Measurements from ENCODE around the gene PRPSAP1. TPM values are rescaled to one million over a fixed set of nuclear protein-coding genes. Genes with fewer than 3 reads are reported as not detected.

PRPSAP1 gene
- total and polyA plus RNA-seq, 2 of the 8 experiments (the other 6 are each of a cell fraction or from before 2014, with no cell fraction given) = 32.0 to 54.2 TPM

DNA sequence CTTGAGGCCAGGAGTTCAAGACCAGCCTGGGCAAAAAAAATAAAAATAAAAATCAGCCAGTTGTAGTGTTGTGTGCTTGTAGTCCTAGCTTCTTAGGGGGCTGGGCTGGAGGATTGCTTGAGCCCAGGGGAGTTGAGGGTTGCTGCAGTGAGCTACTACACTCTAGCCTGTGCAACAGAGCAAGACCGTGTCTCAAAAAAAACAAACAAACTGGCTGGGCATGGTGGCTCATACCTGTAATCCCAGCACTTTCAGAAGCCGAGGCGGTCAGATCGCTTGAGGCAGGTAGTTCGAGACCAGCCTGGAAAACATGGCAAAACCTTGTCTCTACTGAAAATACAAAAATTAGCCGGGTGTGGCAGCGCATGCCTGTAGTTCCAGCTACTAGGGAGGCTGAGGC, 93.5 kb downstream of the PRPSAP1 start:
- Histone ChIP-seq H3K4me3 (ENCODE audit: extremely low read depth in 1 of 4, insufficient read depth in 2 of 4, low read depth in 3 of 4, low read length in 4 of 4) (no peak overlapping the region), H2BK120ac (replicated peaks; ENCODE audit: low read depth, low read length) (no peak overlapping the region), H3K23me2 (ENCODE audit: low read depth, low read length) (no peaks in the 10 kb centered on the region), H4K20me1 (replicated peaks in 1 of 2; ENCODE audit: control insufficient read depth in 1 of 2, insufficient read depth in 2 of 2, low read length in 2 of 2) (no peaks in the 10 kb centered on the region), H3K27ac (ENCODE audit: low read depth, low read length) (no peak overlapping the region), H3K4ac (replicated peaks; ENCODE audit: insufficient read length, low read depth, low read length) (no peak overlapping the region), H3K4me2 (ENCODE audit: insufficient read depth in 1 of 2, low read depth in 2 of 2, low read length in 2 of 2) (no peak overlapping the region), H3K23ac (ENCODE audit: insufficient read length) (no peak overlapping the region), H3K4me1 (replicated peaks in 1 of 4; ENCODE audit: control insufficient read depth in 3 of 4, insufficient read depth in 4 of 4, low read length in 3 of 4) (no peaks in the 10 kb centered on the region; a peak in 1 of 7 replicates), H3K79me1 (ENCODE audit: low read depth, low read length) (no peaks in the 10 kb centered on the region), H3K56ac (replicated peaks; ENCODE audit: insufficient read length, low read depth, low read length) (no peak overlapping the region), H3K27me3 (replicated peaks in 1 of 4; ENCODE audit: control insufficient read depth in 3 of 4, extremely low read depth in 1 of 4, insufficient read depth in 3 of 4, low read length in 3 of 4) (no peaks in the 10 kb centered on the region; a peak in 1 of 7 replicates), H3K36me3 (ENCODE audit: control insufficient read depth in 2 of 4, insufficient read depth in 4 of 4, low read length in 3 of 4) (no peaks in the 10 kb centered on the region), H3K9me3 (ENCODE audit: insufficient read depth in 2 of 2, low read depth in 1 of 2, low read length in 1 of 2) (no peaks in the 10 kb centered on the region; a peak in 1 of 4 replicates), H4K8ac (ENCODE audit: extremely low read depth, insufficient read depth, low read length) (no peak overlapping the region), H4K5ac (ENCODE audit: insufficient read length, low read depth, low read length) (no peak overlapping the region), H3K9ac (replicated peaks in 1 of 4; ENCODE audit: extremely low read depth in 1 of 4, low read depth in 3 of 4, low read length in 3 of 4) (no peak overlapping the region), H2BK5ac (ENCODE audit: low read depth, low read length) (no peak overlapping the region), H4K91ac (replicated peaks; ENCODE audit: insufficient read length, low read length) (no peak overlapping the region), H3K18ac (ENCODE audit: extremely low read depth, low read length) (no peak overlapping the region), H2BK12ac (ENCODE audit: low read depth, low read length) (no peak overlapping the region), H2BK20ac (ENCODE audit: low read length) (no peak overlapping the region), H3K79me2 (ENCODE audit: control insufficient read depth in 1 of 2, insufficient read depth in 2 of 2, low read length in 2 of 2) (no peaks in the 10 kb centered on the region), H2BK15ac (ENCODE audit: low read length) (no peak overlapping the region), H2AK5ac (ENCODE audit: low read depth, low read length) (no peak overlapping the region), H3K14ac (ENCODE audit: insufficient read length) (no peak overlapping the region), H2AFZ (ENCODE audit: low read length) (no peak overlapping the region)
- ChIA-PET CTCF (ENCODE audit: partially characterized antibody) (interaction anchor here (0.7 to 6.2 kb wide), 6 partner anchors 14 to 134 kb away, joined by 3 to 49 read pairs (median 4); no protein-coding TSS in a partner anchor), POLR2A (ENCODE audit: partially characterized antibody) (interaction anchor here (2.2 to 2.3 kb wide), 2 partner anchors 8 to 12 kb away, joined by 10 to 12 read pairs; no protein-coding TSS in a partner anchor)
- FAIRE-seq = no peak
- DNase-seq (ENCODE audit: low read depth in 1 of 2, low spot score in 2 of 2) = no peak
- WGBS, 2 experiments (ENCODE audit: extremely low coverage in 1 of 2, insufficient coverage in 1 of 2, insufficient read length in 1 of 2, insufficient replicate concordance in 2 of 2, low coverage in 1 of 2, low lambda C conversion rate in 2 of 2, missing lambda C conversion rate in 1 of 2) = 93% methylated on average over 7 of the region's 7 CpGs; no CpG with 5 or more reads in 1 of the 2 experiments
- TF ChIP-seq, protein P1, sequence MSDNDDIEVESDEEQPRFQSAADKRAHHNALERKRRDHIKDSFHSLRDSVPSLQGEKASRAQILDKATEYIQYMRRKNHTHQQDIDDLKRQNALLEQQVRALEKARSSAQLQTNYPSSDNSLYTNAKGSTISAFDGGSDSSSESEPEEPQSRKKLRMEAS (IDR thresholded peaks at IDR 0.05) = no peak
- no peak for TF ChIP-seq SP4 (IDR thresholded peaks at IDR 0.05; ENCODE audit: low read length)
- no peak for TF ChIP-seq SIN3A (conservative IDR thresholded peaks at IDR 0.05 in 1 of 2, IDR thresholded peaks at IDR 0.05 in 1 of 2; ENCODE audit: low read depth in 1 of 2, low read length in 2 of 2)
- no peak for TF ChIP-seq POLR2A (IDR thresholded peaks at IDR 0.05; ENCODE audit: control extremely low read depth in 1 of 2, low read depth in 2 of 2, low read length in 2 of 2)
- TF ChIP-seq RNF2 (IDR thresholded peaks at IDR 0.05; ENCODE audit: borderline replicate concordance, low read depth, low read length, missing control alignments, poor library complexity, severe bottlenecking) = no peak
- TF ChIP-seq POLR2AphosphoS5 (IDR thresholded peaks at IDR 0.05; ENCODE audit: low read depth, low read length) = no peak
- no peak for TF ChIP-seq SRF (IDR thresholded peaks at IDR 0.05; ENCODE audit: low read depth, low read length)
- TF ChIP-seq YY1 (IDR thresholded peaks at IDR 0.05; ENCODE audit: low read depth, low read length) = no peak
- TF ChIP-seq, protein P2, sequence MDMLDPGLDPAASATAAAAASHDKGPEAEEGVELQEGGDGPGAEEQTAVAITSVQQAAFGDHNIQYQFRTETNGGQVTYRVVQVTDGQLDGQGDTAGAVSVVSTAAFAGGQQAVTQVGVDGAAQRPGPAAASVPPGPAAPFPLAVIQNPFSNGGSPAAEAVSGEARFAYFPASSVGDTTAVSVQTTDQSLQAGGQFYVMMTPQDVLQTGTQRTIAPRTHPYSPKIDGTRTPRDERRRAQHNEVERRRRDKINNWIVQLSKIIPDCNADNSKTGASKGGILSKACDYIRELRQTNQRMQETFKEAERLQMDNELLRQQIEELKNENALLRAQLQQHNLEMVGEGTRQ (IDR thresholded peaks at IDR 0.05; ENCODE audit: low read length) = no peak
